ENCODE results near the gene FGF21. TPM values are rescaled to one million over a fixed set of nuclear protein-coding genes. Genes with fewer than 3 reads are reported as not detected.
A peak's percentile ranks its signal among the peaks of the same experiment; 100 is the strongest.
"Not testable (repeated sequence)": the region's sequence is repeated elsewhere in the genome, so short reads cannot be mapped to it uniquely, and the experiment has no call there.

FGF21 gene
- polyA plus RNA-seq, 1 of the 3 experiments (the other 2 are of a cell fraction), result not detected

DNA sequence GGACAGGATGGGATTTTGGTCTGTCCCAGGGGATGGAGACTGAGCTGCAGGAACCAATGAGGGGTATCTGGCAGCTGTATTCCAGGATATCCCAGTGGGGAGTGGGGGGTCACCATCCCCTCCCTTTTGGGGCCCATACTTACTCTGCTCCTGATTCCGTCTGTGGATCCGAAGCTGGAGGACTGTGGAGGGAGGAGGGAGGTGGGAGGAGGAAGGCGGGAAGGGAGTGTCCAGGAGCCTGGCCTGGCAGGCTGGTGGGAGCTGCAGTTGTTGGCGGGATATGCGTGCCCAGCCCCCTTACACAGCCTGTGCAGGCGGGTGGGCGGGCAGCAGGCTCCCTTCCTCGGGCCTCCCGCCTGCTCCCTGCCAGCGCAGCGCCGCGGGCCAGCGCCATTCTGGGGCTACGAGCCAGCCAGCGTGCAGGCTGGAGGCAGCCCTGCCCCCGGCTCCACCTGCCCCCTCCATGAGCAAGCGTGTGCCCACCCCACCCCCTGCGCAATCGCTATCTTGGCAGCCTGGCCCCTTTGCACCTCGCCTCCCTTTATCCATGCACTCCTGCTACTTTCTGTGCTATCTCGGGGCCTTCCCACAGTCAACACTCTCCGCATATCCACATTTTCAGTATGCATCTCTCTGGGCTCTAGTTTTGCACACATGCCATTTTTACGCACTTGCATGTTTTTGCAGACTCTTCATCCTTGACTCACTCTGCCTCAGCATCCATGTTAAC is 38.6 kb upstream of the FGF21 start:
- H3F3A ChIP-seq (replicated peaks; ENCODE audit: insufficient read depth), result peaks cover 4% of the 10 kb centered on the region
- peak overlapping the region; percentile 26 to 29 for H3K4me3 ChIP-seq (ENCODE audit: low read depth in 2 of 2, low read length in 1 of 2)
- ChIA-PET CTCF (interaction anchor here (0.6 to 1.7 kb wide), 5 partner anchors 22 to 74 kb away, joined by 3 to 9 read pairs (median 4); partner anchors contain the start of gene CA11), POLR2A (interaction anchor here (0.6 to 2.4 kb wide), 4 partner anchors 19 to 30 kb away, joined by 3 to 11 read pairs (median 3); partner anchors contain the start of gene IZUMO1)
- peaks cover 8 to 37% of the 10 kb centered on the region in 2 experiments; a peak in 2 of 4 replicates for H3K4me1 ChIP-seq (ENCODE audit: control insufficient read depth in 1 of 2, insufficient read depth in 2 of 2, low read depth in 1 of 2, low read length in 1 of 2)
- peaks cover 17% of the 10 kb centered on the region for H3K79me2 ChIP-seq (ENCODE audit: insufficient read depth)
- WGBS (ENCODE audit: low lambda C conversion rate), result 19% methylated on average over 19 of the region's 24 CpGs
- H2AFZ ChIP-seq (ENCODE audit: low read depth), result peak overlapping the region; percentile 81; the same call in 1 of the 2 replicates
- H3K27me3 ChIP-seq (ENCODE audit: insufficient read depth), result no peaks in the 10 kb centered on the region
- H3K9me2 ChIP-seq, result no peaks in the 10 kb centered on the region
- peak overlapping the region; percentile 71 for H3K4me2 ChIP-seq
- no peaks in the 10 kb centered on the region for H3K36me3 ChIP-seq (replicated peaks in 1 of 2; ENCODE audit: control insufficient read depth in 1 of 2, insufficient read depth in 2 of 2, low read length in 1 of 2)
- peak overlapping the region; percentile 28 to 90 for H3K27ac ChIP-seq (ENCODE audit: low read depth in 2 of 2, low read length in 1 of 2)
- peak overlapping the region; percentile 49; the same call in 1 of the 2 replicates for H3K9ac ChIP-seq
- TF ChIP-seq TAF1 (IDR thresholded peaks at IDR 0.05; ENCODE audit: borderline replicate concordance, low read depth, low read length) (peak; percentile 39; the same call in 1 of the 2 replicates), GABPA (IDR thresholded peaks at IDR 0.05; ENCODE audit: low read depth) (no peak), POLR2AphosphoS5 (IDR thresholded peaks at IDR 0.05; ENCODE audit: low read depth, low read length) (peak; percentile 54; the same call in 1 of the 2 replicates), USF2 (IDR thresholded peaks at IDR 0.05; ENCODE audit: borderline replicate concordance, low read depth, low read length) (no peak), MEF2A (IDR thresholded peaks at IDR 0.05; ENCODE audit: borderline replicate concordance, low read depth) (no peak), EP300 (IDR thresholded peaks at IDR 0.05; ENCODE audit: borderline replicate concordance in 1 of 2, low read depth in 1 of 2, low read length in 1 of 2) (peak in 1 of 2 experiments; percentile 36; a peak in 1 of 4 replicates), RXRA (IDR thresholded peaks at IDR 0.05; ENCODE audit: borderline replicate concordance, low read depth) (no peak), MXI1 (IDR thresholded peaks at IDR 0.05; ENCODE audit: low read depth, low read length) (peak; percentile 55; the same call in 1 of the 2 replicates), NRF1 (IDR thresholded peaks at IDR 0.05; ENCODE audit: low read depth, low read length) (peak; percentile 10; the same call in 1 of the 2 replicates), RAD21 (IDR thresholded peaks at IDR 0.05; ENCODE audit: low read length) (0 out of 2 replicates have a peak, but pooled peaks have one; percentile 17), YY1 (IDR thresholded peaks at IDR 0.05; ENCODE audit: low read depth) (0 out of 2 replicates have a peak, but pooled peaks have one; percentile 56), USF1 (IDR thresholded peaks at IDR 0.05; ENCODE audit: borderline replicate concordance, low read depth) (no peak)
- TF ChIP-seq, protein P1, sequence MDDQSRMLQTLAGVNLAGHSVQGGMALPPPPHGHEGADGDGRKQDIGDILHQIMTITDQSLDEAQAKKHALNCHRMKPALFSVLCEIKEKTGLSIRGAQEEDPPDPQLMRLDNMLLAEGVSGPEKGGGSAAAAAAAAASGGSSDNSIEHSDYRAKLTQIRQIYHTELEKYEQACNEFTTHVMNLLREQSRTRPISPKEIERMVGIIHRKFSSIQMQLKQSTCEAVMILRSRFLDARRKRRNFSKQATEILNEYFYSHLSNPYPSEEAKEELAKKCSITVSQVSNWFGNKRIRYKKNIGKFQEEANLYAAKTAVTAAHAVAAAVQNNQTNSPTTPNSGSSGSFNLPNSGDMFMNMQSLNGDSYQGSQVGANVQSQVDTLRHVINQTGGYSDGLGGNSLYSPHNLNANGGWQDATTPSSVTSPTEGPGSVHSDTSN (IDR thresholded peaks at IDR 0.05), result no peak
- DNase-seq, result peak; percentile 88
- H4K20me1 ChIP-seq (ENCODE audit: insufficient read depth), result no peaks in the 10 kb centered on the region
- no peaks in the 10 kb centered on the region for H3K9me3 ChIP-seq

GRCh38 chr19:48718106-48718505 is 37.2 kb upstream of the FGF21 start:
- H3K4me2 ChIP-seq; H3F3A ChIP-seq (replicated peaks; ENCODE audit: insufficient read depth); H2AFZ ChIP-seq (ENCODE audit: low read depth); H4K20me1 ChIP-seq (ENCODE audit: insufficient read depth); H3K27me3 ChIP-seq (ENCODE audit: insufficient read depth); H3K9me2 ChIP-seq; H3K9me3 ChIP-seq; H3K27ac ChIP-seq (ENCODE audit: low read depth in 2 of 2, low read length in 1 of 2); H3K36me3 ChIP-seq (replicated peaks in 1 of 2; ENCODE audit: control insufficient read depth in 1 of 2, insufficient read depth in 2 of 2, low read length in 1 of 2); DNase-seq; CTCF ChIA-PET; H3K4me3 ChIP-seq (ENCODE audit: low read depth in 2 of 2, low read length in 1 of 2); H3K9ac ChIP-seq: not testable (repeated sequence)
- 96% methylated on average over 13 of the region's 13 CpGs for WGBS (ENCODE audit: low lambda C conversion rate)
- Histone ChIP-seq H3K4me1 (ENCODE audit: control insufficient read depth in 1 of 2, insufficient read depth in 2 of 2, low read depth in 1 of 2, low read length in 1 of 2) (peaks cover 8 to 32% of the 10 kb centered on the region in 2 experiments; a peak in 2 of 4 replicates), H3K79me2 (ENCODE audit: insufficient read depth) (peaks cover 16% of the 10 kb centered on the region)
- POLR2A ChIA-PET, result interaction anchor here (2.4 kb wide), 1 partner anchor 21 kb away, joined by 11 read pairs; no protein-coding TSS in a partner anchor

Measured in SK-N-SH (cell line).